Bronchial epithelial cell (primary cell): ENCODE measurements around the gene PKNOX2. TPM values are rescaled to one million over a fixed set of nuclear protein-coding genes. Genes with fewer than 3 reads are reported as not detected.

Experiments used
- DNase-seq: peaks from one replicate; pipeline ENCODE4 v3.0.0-alpha.2; 2010; ENCODE audit warnings: low read depth
- FAIRE-seq: peaks from 2 replicates; lab custom pipeline; 2011; peaks lifted over from hg19 to GRCh38; lab: Jason Lieb, UNC
- H3K27me3 ChIP-seq: 2 replicates; pipeline ENCODE4 v1.5.1; 2011; ENCODE audit warnings: low read length; ENCODE audit not compliant: control insufficient read depth, insufficient read depth
- H3K36me3 ChIP-seq: 2 replicates; pipeline ENCODE4 v1.5.1; 2011; ENCODE audit warnings: low read length; ENCODE audit not compliant: control insufficient read depth, insufficient read depth
- H3K4me3 ChIP-seq: 2 replicates; pipeline ENCODE4 v1.5.1; 2011; ENCODE audit warnings: mild to moderate bottlenecking, low read depth, low read length, control low read depth
- CTCF ChIP-seq: IDR thresholded peaks from 2 replicates; pipeline ENCODE4 v1.5.1; 2011; ENCODE audit warnings: mild to moderate bottlenecking, moderate library complexity, low read length, control low read depth, inconsistent platforms; ENCODE audit not compliant: insufficient read depth, severe bottlenecking
- total RNA-seq: library from RNA; depleted of rRNA; stranded (reverse); fragments of >200 nt; gene quantifications from 2 replicates; pipeline ENCODE4 v1.2.1, GENCODE V29; 2014

PKNOX2 gene
- total RNA-seq, 1 donor from 2014 or later: not detected

- FAIRE-seq (no peak), DNase-seq (no peak)
- no peak for TF ChIP-seq CTCF
- H3K27me3 ChIP-seq: peaks cover 5% of the 10 kb centered on the region
- no peaks in the 10 kb centered on the region for H3K36me3 ChIP-seq
- no peak overlapping the region for H3K4me3 ChIP-seq
Measured at GRCh38 chr11:125301346-125301745, 136.8 kb downstream of the PKNOX2 start.

GRCh38 chr11:125303186-125303585 lies 138.6 kb downstream of the PKNOX2 start:
- Histone ChIP-seq H3K4me3 (no peak overlapping the region), H3K27me3 (peaks cover 5% of the 10 kb centered on the region), H3K36me3 (no peaks in the 10 kb centered on the region)
- TF ChIP-seq CTCF: no peak
- FAIRE-seq (no peak), DNase-seq (no peak)

- no peak for TF ChIP-seq CTCF
- Histone ChIP-seq H3K36me3 (no peaks in the 10 kb centered on the region), H3K4me3 (no peak overlapping the region), H3K27me3 (peaks cover 5% of the 10 kb centered on the region)
- no peak for DNase-seq
- FAIRE-seq: no peak
Measured at GRCh38 chr11:125303694-125304093, 139.1 kb downstream of the PKNOX2 start.

- no peaks in the 10 kb centered on the region for H3K36me3 ChIP-seq
- no peak for DNase-seq
- no peak for FAIRE-seq
- H3K4me3 ChIP-seq: no peak overlapping the region
- H3K27me3 ChIP-seq: peaks cover 5% of the 10 kb centered on the region
- TF ChIP-seq CTCF: no peak
Measured at GRCh38 chr11:125304136-125304535, 139.6 kb downstream of the PKNOX2 start.

GRCh38 chr11:125304876-125305275 lies 140.3 kb downstream of the PKNOX2 start:
- DNase-seq (no peak), FAIRE-seq (no peak)
- no peaks in the 10 kb centered on the region for H3K36me3 ChIP-seq
- no peak overlapping the region for H3K4me3 ChIP-seq
- TF ChIP-seq CTCF: no peak
- H3K27me3 ChIP-seq: peaks cover 5% of the 10 kb centered on the region

GRCh38 chr11:125305345-125305744 lies 140.8 kb downstream of the PKNOX2 start:
- peaks cover 5% of the 10 kb centered on the region for H3K27me3 ChIP-seq
- no peak for TF ChIP-seq CTCF
- no peak for FAIRE-seq
- no peak for DNase-seq
- H3K4me3 ChIP-seq: no peak overlapping the region
- H3K36me3 ChIP-seq: no peaks in the 10 kb centered on the region
